HG03159 (cell line): ENCODE data around the gene GGNBP2.

Source experiments
- ATAC-seq: cut with Tn5 transposase; IDR thresholded peaks from one replicate; pipeline ENCODE4 v1.9.1; 2021; ENCODE audit warnings: mild to moderate bottlenecking, moderate library complexity; ENCODE audit not compliant: unreplicated experiment

Gene GGNBP2

DNA sequence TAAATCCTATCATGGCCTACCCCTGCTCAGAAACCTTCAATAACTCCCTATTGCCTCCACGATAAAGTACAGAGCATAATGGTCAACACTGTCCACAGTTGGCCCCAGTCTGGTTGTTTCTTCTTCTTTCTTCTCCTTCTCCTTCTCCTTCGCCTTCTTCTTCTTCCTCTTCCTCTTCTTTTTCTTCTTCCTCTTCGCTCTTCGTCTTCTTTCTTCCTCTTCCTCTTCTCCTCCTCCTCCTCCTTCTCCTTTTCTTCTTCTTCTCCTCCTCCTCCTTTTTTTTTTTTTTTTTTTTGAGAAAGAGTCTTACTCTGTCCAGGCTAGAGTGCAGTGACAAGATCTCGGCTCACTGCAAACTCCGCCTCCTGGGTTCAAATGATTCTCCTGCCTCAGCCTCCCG lies 80.5 kb downstream of the GGNBP2 start:
- no peak for ATAC-seq

- ATAC-seq = no peak
These were observed 82.4 kb downstream of the GGNBP2 start for GRCh38 chr17:36627101-36627500.

GRCh38 chr17:36628576-36628975 lies 83.9 kb downstream of the GGNBP2 start:
- no peak for ATAC-seq

- ATAC-seq = no peak
These were observed 84.6 kb downstream of the GGNBP2 start for GRCh38 chr17:36629252-36629847.

- no peak for ATAC-seq
These were observed 85.3 kb downstream of the GGNBP2 start for GRCh38 chr17:36629970-36630502.

DNA sequence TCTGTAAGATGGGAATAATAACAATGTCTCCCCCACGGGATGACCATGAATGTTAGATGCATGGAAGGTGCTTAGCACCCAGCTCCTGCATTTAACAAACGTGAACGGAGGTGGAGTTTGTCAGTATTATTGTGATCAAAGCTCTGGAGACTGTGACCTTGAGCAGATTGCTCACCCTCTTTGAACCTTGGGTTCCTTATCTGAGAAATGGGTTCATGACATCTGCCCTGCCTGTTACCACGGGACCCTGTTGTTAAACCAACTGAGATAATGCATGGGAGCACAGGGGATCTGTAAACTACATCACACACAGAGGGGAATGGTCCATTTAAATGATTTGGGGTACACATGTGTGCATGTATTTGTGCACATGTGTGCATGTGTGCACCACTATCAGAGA lies 86.3 kb downstream of the GGNBP2 start:
- ATAC-seq = no peak

DNA sequence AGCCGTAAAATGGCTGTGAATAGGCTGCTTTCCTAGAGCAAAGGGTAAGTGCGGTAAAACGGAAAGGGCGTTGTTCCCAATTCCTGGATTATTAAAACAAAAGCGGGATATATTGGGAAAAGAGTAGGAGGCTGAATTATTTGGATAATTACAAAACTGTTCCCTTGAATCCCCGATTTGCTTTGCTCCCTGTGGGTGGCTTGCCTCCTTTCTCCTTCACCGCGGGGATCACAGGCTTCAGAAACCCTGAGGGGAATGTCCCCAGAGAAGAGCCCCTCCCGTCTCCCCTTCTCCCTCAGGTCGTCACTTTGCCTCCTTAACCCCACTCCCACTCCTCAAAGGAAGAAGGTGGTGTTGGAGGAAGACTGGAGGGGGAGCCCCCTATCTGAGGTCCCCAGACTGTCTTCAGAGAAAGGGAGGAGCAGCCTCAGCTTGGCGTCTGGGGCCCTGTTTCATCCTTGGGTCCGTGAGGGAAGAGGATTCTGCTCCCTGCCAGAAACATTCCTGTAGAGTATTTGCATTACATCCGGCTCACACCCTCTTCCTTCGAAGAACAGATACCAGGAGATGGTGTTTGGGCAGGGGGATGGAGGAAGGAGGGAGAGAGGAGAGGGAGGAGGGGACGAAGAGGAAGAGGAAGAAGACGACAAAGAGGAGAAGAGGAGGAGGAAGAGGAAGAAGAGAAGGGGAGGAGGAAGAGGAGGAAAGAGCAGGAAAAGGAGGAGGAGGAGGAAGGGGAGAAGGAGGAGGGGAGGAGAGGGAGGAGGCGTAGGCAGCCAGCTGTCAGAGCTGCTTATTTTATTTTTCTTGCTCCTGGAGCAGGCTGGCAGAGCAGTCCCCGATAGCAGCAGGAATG lies 88.4 kb downstream of the GGNBP2 start:
- ATAC-seq = no peak
